CD4-positive, alpha-beta T cell treated with Interleukin-17A for 1 hour (primary cell): ENCODE results near the gene RFX3.

Experiments used
- DNase-seq: peaks from one replicate; pipeline ENCODE4 v3.0.0-alpha.2; 2020

The RFX3 gene

DNA sequence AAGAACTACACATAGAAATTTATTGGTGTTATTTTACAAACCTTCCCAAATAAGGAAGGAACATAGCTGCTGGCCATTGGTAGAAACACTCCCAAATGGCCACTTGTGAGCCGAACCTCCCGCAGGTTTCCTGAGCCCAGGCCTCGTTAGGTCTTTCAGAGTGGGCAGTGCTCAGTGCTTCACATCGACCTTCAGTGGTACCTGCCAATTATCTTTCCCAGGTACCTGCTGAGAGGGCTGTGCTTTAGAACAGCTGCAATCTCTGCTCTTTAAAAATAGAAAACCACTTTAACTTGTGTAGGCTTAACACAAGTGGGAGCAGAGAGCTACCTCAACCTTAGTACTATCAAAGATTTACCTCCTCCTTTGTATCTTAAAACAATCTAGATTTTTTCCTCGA is 334.1 kb downstream of the RFX3 start:
- no peak for DNase-seq

DNA sequence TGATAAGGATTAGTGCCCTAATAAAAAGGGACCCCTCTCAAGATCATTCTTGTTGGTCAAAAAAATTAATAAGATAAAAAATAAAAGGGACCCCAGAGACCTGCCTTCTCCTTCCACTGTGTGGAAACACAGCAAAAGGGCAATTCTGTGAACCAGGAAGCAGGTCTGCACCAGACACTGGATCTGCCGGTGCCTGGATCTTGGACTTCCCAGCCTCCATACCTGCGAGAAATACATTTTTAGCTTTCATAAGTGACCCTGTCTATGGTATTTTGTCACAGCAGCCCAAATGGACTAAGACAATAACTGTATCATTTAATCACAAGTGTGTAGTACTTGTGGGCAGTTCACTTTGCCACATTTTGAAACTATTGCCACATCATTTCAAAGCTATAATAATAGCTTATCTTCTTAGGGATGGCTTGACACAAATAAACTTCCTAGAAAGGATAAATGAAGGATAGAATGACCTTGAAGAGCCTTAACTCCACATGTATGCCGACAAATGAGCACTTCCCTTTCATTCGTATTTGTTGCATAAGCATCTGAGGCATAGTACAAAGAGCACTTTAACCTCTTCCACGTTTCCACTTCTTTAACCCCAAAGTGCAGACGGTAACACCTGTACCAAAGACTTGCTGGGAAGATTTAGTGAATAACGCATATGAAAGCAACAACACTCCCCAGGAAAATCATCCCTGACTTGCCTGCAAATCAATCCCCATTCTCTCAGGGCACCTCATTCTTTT is 336.5 kb downstream of the RFX3 start:
- no peak for DNase-seq

DNA sequence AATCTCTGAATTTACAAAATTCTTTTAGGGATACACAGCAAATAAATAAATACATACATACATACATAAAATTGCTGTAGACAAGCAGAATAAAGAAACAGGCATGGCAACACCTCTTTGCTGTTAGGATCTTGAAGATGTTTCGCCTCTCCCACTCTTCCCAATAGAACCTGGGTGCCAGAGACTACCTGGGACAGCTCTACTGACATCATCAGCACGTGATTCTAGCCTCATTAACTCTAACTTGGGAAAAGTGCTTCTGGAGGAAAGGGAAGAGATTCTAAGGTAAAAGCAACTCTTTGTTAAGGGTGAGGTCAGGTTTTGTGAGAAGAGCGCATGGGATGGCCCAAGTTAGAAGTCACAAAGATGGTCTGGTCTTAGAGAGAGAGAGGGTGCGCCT is 339.1 kb downstream of the RFX3 start:
- DNase-seq: no peak

DNA sequence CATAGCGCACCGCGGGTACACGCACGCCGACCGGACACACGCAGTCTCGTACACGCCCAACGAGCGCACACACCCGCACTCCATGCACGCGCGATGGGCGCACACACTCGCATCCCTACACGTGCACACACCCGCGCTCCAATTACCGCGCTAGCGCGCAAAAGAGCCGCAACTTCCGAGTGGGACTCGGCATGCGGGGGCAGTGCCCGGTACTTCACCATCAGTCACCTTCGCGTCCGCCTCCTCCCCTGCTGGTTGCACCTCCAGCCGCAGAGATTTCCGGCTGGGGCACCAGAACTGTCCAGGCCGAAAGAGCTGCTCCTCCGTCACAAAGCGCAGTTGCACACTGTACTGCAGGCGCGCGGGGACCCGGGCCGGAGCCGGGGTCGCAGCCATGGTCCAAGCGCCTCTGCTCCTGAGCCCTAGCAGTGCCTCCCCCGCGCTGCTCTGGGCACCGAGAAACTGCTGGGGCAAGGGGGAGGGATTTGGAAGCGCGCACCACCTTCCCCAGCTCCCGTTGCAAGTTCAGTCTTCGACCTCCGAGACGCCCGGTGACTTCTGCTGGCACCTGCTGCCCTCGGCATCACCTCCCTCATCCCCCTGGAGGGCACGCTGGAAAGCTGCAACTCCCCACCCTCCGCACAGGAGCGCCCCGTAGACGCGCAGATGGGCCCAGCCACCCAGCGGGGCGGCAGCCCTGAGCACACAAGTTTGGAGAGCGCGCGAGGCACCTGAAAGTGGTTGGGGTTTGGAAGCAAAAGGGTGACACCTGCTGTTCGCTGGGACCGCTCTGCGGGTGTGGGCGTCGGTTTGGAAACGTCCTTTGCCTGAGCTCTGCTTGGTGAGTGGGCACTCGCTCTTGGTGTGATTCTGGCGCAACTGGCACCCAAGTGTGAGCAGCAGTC is 344.5 kb downstream of the RFX3 start:
- peak; percentile 5 for DNase-seq

DNA sequence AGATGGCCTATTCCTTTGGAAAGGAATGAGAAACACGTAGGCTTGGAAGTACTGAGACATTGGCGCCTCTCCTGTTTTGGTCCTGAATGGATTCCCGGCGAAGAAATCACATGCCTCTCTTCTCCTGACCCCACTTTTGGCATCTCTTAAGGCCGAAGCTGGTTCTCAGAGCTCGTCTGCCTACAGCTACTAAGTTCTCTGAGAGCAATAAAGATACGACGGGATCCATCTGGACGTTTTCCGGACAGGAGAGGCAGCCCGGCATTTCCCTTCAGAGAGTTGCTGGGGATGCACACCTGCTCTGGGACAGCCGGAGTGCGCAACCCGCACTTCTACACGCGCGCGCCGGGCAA is 345.1 kb downstream of the RFX3 start:
- DNase-seq: no peak

DNA sequence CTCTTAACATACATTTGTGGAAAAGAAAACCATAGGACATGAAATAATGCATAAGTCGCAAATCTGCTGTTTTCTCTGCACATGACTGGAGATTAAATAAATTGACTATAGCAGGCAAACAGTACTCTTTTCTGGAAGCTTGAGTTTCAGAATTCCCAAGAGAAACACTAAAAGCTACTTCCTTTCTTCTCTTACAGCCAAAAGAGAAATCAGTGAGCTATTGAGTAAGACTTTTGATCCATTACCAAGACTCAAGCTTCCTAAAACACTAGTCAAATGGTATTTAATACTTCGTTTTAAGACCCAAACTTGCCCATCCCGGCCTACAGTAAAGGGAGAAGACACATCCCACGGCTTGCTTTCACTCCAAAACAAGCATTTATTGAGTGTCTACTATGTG is 346.1 kb downstream of the RFX3 start:
- DNase-seq: no peak

DNA sequence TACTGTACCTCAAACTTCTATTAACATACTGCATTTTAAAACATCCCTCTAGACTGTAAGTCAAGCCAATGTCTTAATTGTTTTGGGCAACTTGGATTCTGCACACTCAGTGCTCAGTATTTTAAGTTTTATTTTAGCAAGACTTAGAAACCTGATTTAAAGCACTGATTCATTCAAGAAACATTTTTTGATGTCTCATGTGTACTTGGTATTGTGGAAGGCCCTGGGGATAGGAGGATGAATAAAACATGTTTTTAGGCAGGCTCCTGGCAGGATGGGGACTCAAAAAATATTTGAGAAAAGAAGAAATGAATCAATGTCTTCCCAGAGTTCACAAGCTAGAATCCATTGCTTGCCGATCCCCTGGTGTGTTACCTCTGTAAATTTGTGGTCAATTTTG is 347.9 kb downstream of the RFX3 start:
- no peak for DNase-seq

DNA sequence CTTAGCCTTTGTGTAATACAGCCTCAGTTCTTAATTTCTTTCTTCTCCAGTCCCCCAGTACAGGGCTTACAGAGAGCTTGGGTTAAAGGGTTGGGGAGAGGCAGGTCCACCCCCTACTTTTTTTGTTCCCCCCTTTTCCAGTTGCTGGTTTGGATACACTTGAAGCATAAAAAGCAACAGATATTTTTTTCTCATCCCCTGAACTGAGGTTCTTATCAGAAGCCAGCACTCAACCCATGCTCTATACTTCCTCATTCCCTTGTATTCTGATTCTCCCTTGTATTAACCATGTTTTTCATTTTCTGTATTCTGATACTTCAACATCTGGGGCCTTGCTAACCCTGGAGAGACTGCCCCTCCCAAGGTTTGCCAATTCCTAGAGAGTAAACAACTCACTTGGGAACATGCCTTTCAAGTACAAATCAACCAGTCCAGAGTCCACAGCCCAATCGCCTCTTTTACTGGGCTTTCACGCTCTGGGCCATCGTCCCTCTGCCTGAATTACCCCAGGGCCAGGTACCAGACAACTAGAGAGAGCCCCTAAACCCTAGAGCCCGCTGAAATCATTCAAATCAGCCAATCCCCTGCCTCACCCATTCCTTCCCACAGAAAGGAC is 348.5 kb downstream of the RFX3 start:
- DNase-seq: no peak

DNA sequence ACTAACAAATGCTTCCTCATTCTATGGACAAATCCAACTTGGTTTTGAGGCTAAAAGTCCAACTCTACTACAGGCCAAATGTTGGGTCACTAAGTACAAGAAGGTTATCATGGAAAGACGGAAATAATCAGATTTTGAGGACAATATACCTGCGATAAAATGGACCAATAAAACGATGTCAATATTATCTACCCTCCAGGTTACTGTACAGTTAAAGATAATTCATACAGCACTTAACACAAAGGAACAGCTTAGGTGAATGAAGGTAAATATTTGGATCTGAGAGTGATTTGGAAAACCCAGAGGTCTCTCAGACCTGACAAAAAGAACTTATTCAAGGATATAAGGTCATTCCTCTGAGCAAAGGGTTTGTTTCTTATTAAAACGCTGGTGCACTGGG is 352.4 kb downstream of the RFX3 start:
- DNase-seq: no peak

DNA sequence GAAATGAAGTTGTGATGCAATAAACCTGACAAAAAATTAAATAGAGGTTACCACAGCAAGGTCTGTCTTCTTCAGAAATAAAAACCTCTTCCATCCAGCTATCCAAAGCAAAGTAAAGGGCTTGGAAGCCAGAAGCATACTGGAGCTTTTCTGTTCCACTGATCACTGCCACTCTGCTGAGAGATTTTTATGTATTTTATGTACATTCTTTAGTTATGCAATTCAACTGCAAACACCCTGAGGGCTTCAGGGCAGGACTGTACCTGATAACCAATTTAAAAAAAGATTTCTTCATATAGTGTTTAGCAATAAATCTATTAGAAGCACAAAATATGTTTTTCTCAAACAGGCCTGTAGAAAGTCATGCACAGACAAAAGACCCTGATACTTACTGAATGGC is 355.0 kb downstream of the RFX3 start:
- no peak for DNase-seq
